Esophagus squamous epithelium (tissue), 4 donors: ENCODE data around the gene PGS1.

Experiments used
- POLR2A ChIP-seq, 4 donors: fragments of 450-650 bp; IDR thresholded peaks; one replicate each; pipeline ENCODE4 v1.6.1; 2017; ENCODE audit warnings: antibody characterized with exemption in 4 of 4, mild to moderate bottlenecking in 4 of 4, moderate library complexity in 3 of 4
- TF ChIP-seq, protein P1 (sequence below), 6 experiments: fragments of 450-650 bp in 4 of 6; fragments of 200-600 bp in 2 of 6; sonication (generic) in 2 of 6; IDR thresholded peaks; one replicate each; pipeline ENCODE4 v1.5.1; 2016 to 2019; ENCODE audit warnings: antibody characterized with exemption in 6 of 6, mild to moderate bottlenecking in 4 of 6, moderate library complexity in 4 of 6

DNA sequence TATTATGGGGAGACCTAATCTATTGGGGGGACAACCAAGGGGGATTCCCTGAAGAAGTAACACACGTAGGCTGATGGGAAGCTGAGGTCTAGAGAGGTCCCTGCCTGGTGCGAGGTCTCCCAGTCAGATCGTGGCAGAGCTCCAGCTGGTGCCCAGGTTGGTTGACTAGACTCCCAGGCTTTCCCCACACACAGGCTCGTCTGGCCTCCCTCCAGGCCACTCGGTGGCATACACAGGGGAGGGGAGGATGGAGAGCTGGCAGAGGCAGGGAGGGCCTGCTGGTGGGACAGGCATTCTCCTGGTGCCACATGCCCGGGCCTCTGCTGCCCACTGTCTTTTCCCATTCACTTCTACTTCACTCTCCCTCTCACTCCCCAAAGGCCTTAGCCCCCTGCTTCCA lies 10.1 kb upstream of the PGS1 start:
- TF ChIP-seq, protein P1, sequence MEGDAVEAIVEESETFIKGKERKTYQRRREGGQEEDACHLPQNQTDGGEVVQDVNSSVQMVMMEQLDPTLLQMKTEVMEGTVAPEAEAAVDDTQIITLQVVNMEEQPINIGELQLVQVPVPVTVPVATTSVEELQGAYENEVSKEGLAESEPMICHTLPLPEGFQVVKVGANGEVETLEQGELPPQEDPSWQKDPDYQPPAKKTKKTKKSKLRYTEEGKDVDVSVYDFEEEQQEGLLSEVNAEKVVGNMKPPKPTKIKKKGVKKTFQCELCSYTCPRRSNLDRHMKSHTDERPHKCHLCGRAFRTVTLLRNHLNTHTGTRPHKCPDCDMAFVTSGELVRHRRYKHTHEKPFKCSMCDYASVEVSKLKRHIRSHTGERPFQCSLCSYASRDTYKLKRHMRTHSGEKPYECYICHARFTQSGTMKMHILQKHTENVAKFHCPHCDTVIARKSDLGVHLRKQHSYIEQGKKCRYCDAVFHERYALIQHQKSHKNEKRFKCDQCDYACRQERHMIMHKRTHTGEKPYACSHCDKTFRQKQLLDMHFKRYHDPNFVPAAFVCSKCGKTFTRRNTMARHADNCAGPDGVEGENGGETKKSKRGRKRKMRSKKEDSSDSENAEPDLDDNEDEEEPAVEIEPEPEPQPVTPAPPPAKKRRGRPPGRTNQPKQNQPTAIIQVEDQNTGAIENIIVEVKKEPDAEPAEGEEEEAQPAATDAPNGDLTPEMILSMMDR (IDR thresholded peaks at IDR 0.05), result no peak
- TF ChIP-seq POLR2A (IDR thresholded peaks at IDR 0.05), result no peak
